H9 (cell line): ENCODE results near the gene FXYD2. TPM values are rescaled to one million over a fixed set of nuclear protein-coding genes. Genes with fewer than 3 reads are reported as not detected.

Experiments
- DNase-seq: peaks from one replicate; pipeline ENCODE4 v3.0.0-alpha.2; 2017
- H2AFZ ChIP-seq: one replicate; pipeline ENCODE4 v1.6.1; 2013; ENCODE audit warnings: mild to moderate bottlenecking, low read length, control low read depth, moderate library complexity
- H2AK5ac ChIP-seq: 2 replicates; pipeline ENCODE4 v1.6.1; 2013; ENCODE audit warnings: low read length, control low read depth, mixed read lengths; ENCODE audit not compliant: insufficient read length
- H2BK120ac ChIP-seq: one replicate; pipeline ENCODE4 v1.6.1; 2013; ENCODE audit warnings: low read depth, mild to moderate bottlenecking, low read length, control low read depth, inconsistent platforms; ENCODE audit not compliant: poor library complexity, severe bottlenecking
- H2BK12ac ChIP-seq: 2 replicates; pipeline ENCODE4 v1.6.1; 2013; ENCODE audit warnings: low read length, control low read depth, mixed read lengths, low read depth; ENCODE audit not compliant: insufficient read length
- H2BK15ac ChIP-seq: 2 replicates; pipeline ENCODE4 v1.6.1; 2013; ENCODE audit warnings: low read depth, low read length, control low read depth
- H2BK20ac ChIP-seq: one replicate; pipeline ENCODE4 v1.6.1; 2013; ENCODE audit warnings: low read depth, mild to moderate bottlenecking, low read length, control low read depth, inconsistent platforms; ENCODE audit not compliant: poor library complexity, severe bottlenecking
- H2BK5ac ChIP-seq: 2 replicates; pipeline ENCODE4 v1.6.1; 2013; ENCODE audit warnings: low read length, control low read depth, mixed read lengths; ENCODE audit not compliant: insufficient read length
- H3K14ac ChIP-seq: 2 replicates; pipeline ENCODE4 v1.6.1; 2013; ENCODE audit warnings: low read length, control low read depth; ENCODE audit not compliant: insufficient read depth
- H3K18ac ChIP-seq: 2 replicates; pipeline ENCODE4 v1.6.1; 2013; ENCODE audit warnings: low read depth, mild to moderate bottlenecking, mixed read lengths, low read length, control low read depth; ENCODE audit not compliant: insufficient read length
- H3K23ac ChIP-seq: 2 replicates; pipeline ENCODE4 v1.6.1; 2013; ENCODE audit warnings: low read length, control low read depth, mixed read lengths, low read depth; ENCODE audit not compliant: insufficient read length
- H3K23me2 ChIP-seq: 2 replicates; pipeline ENCODE4 v1.6.1; 2013; ENCODE audit warnings: low read depth, mild to moderate bottlenecking, mixed read lengths, low read length, control low read depth; ENCODE audit not compliant: insufficient read length, poor library complexity, severe bottlenecking
- H3K27ac ChIP-seq: 2 replicates; pipeline ENCODE4 v1.5.1; 2013; ENCODE audit warnings: low read length, control low read depth, mixed read lengths, low read depth; ENCODE audit not compliant: insufficient read length
- H3K27me3 ChIP-seq: 2 replicates; pipeline ENCODE4 v1.6.1; 2013; ENCODE audit warnings: low read length, control low read depth, inconsistent platforms; ENCODE audit not compliant: insufficient read depth
- H3K4ac ChIP-seq: 2 replicates; pipeline ENCODE4 v1.6.1; 2013; ENCODE audit warnings: low read depth, mild to moderate bottlenecking, control low read depth, inconsistent platforms, low read length, moderate library complexity
- H3K4me1 ChIP-seq: 2 replicates; pipeline ENCODE4 v1.6.1; 2013; ENCODE audit warnings: low read length, control low read depth, inconsistent platforms; ENCODE audit not compliant: insufficient read depth
- H3K4me2 ChIP-seq: 2 replicates; pipeline ENCODE4 v1.6.1; 2013; ENCODE audit warnings: low read length, control low read depth, mixed read lengths; ENCODE audit not compliant: insufficient read length, insufficient read depth
- H3K56ac ChIP-seq: 2 replicates; pipeline ENCODE4 v1.6.1; 2013; ENCODE audit warnings: low read depth, mild to moderate bottlenecking, mixed read lengths, low read length, control low read depth; ENCODE audit not compliant: insufficient read length
- H3K79me1 ChIP-seq: 2 replicates; pipeline ENCODE4 v1.6.1; 2013; ENCODE audit warnings: low read depth, mild to moderate bottlenecking, moderate library complexity, low read length, control low read depth, inconsistent platforms; ENCODE audit not compliant: insufficient read depth, poor library complexity, severe bottlenecking
- H3K79me2 ChIP-seq: 2 replicates; pipeline ENCODE4 v1.6.1; 2013; ENCODE audit warnings: low read length, control low read depth, inconsistent platforms; ENCODE audit not compliant: insufficient read depth
- H3K9ac ChIP-seq: 2 replicates; pipeline ENCODE4 v1.6.1; 2013; ENCODE audit warnings: low read length, control low read depth, mixed read lengths; ENCODE audit not compliant: insufficient read length; ENCODE audit errors: extremely low read depth
- H3K9me3 ChIP-seq: one replicate; pipeline ENCODE4 v1.6.1; 2013; ENCODE audit warnings: low read depth, low read length, inconsistent platforms; ENCODE audit not compliant: control insufficient read depth
- H3T11ph ChIP-seq: one replicate; pipeline ENCODE4 v1.6.1; 2013; ENCODE audit warnings: mild to moderate bottlenecking, low read length, control low read depth, inconsistent platforms
- H4K20me1 ChIP-seq: one replicate; pipeline ENCODE4 v1.6.1; 2013; ENCODE audit not compliant: control insufficient read depth, insufficient read length, insufficient read depth
- H4K5ac ChIP-seq: 2 replicates; pipeline ENCODE4 v1.6.1; 2013; ENCODE audit warnings: low read depth, mild to moderate bottlenecking, mixed read lengths, low read length, control low read depth; ENCODE audit not compliant: insufficient read length
- H4K8ac ChIP-seq: replicated peaks from 2 replicates; pipeline ENCODE4 v1.6.1; 2013; ENCODE audit warnings: low read length, control low read depth, mixed read lengths, low read depth; ENCODE audit not compliant: insufficient read length
- H4K91ac ChIP-seq: 2 replicates; pipeline ENCODE4 v1.6.1; 2013; ENCODE audit warnings: low read depth, mild to moderate bottlenecking, moderate library complexity, mixed read lengths, low read length, control low read depth; ENCODE audit not compliant: insufficient read length
- H3K27ac Mint-ChIP-seq, 3 experiments: 2 replicates in 2 of 3; 3 replicates in 1 of 3; pipeline ENCODE4 v1.8.0; 2020 to 2021; ENCODE audit warnings: mixed read lengths in 3 of 3, mild to moderate bottlenecking in 1 of 3, moderate library complexity in 1 of 3
- H3K27me3 Mint-ChIP-seq: 2 replicates; pipeline ENCODE4 v1.8.0; 2021; ENCODE audit warnings: low read depth, mild to moderate bottlenecking, moderate library complexity, mixed read lengths
- H3K36me3 Mint-ChIP-seq, 3 experiments: 2 replicates in 2 of 3; 3 replicates in 1 of 3; pipeline ENCODE4 v1.8.0; 2020 to 2021; ENCODE audit warnings: low read depth in 3 of 3, mixed read lengths in 3 of 3; ENCODE audit not compliant: insufficient read depth in 1 of 3
- H3K4me1 Mint-ChIP-seq, 2 experiments: 2 replicates each; pipeline ENCODE4 v1.8.0; 2020; ENCODE audit warnings: mixed read lengths in 2 of 2
- H3K4me3 Mint-ChIP-seq, 2 experiments: 2 replicates in 1 of 2; 3 replicates in 1 of 2; pipeline ENCODE4 v1.8.0; 2020 to 2021; ENCODE audit warnings: mild to moderate bottlenecking in 2 of 2, mixed read lengths in 2 of 2, moderate library complexity in 1 of 2
- H3K9me3 Mint-ChIP-seq, 2 experiments: 2 replicates in 1 of 2; 3 replicates in 1 of 2; pipeline ENCODE4 v1.8.0; 2020; ENCODE audit warnings: mild to moderate bottlenecking in 2 of 2, mixed read lengths in 2 of 2, moderate library complexity in 1 of 2
- CTCF ChIP-seq: fragments of 200-600 bp; sonication (generic); conservative IDR thresholded peaks from 3 replicates; pipeline ENCODE4 v1.8.0; 2021; ENCODE audit warnings: antibody characterized with exemption, mild to moderate bottlenecking
- WGBS: extraction: QIAGEN DNeasy Blood & Tissue Kit; methylation state at CpG from one replicate; pipeline ENCODE4 v1.1.7; 2013; ENCODE audit warnings: missing lambda C conversion rate, low lambda C conversion rate, mixed read lengths; ENCODE audit not compliant: insufficient read length; ENCODE audit errors: extremely low coverage; 5-methylcytosine and 5-hydroxymethylcytosine counted together
- total RNA-seq: library from RNA; stranded (reverse); gene quantifications from 2 replicates; pipeline ENCODE4 v1.2.1, GENCODE V29; 2021

FXYD2 gene
- total RNA-seq, 1 experiment from 2014 or later: 0.79 TPM

- Histone ChIP-seq H2AFZ (no peak overlapping the region), H3K9me3 (no peaks in the 10 kb centered on the region), H3K27me3 (no peaks in the 10 kb centered on the region), H3K79me2 (no peaks in the 10 kb centered on the region), H2AK5ac (no peak overlapping the region), H4K91ac (no peak overlapping the region), H3T11ph (no peak overlapping the region), H3K23me2 (no peaks in the 10 kb centered on the region), H3K23ac (no peak overlapping the region), H3K9ac (no peak overlapping the region), H3K56ac (no peak overlapping the region), H2BK20ac (no peak overlapping the region), H4K20me1 (peaks cover 2% of the 10 kb centered on the region), H3K14ac (no peak overlapping the region), H4K8ac (no peak overlapping the region), H3K4ac (no peak overlapping the region), H2BK120ac (no peak overlapping the region), H2BK15ac (no peak overlapping the region; the same call in 1 of the 2 replicates), H4K5ac (no peak overlapping the region), H3K79me1 (no peaks in the 10 kb centered on the region), H3K27ac (no peak overlapping the region), H2BK12ac (no peak overlapping the region), H3K4me2 (no peak overlapping the region), H2BK5ac (no peak overlapping the region), H3K18ac (no peak overlapping the region), H3K4me1 (no peaks in the 10 kb centered on the region)
- peaks cover 0 to 10% (median 0%) of the 10 kb centered on the region in 3 experiments; a peak in 2 of 7 replicates for H3K36me3 Mint-ChIP-seq
- no CpG with 5 or more reads among the region's 7 CpGs for WGBS
- H3K4me3 Mint-ChIP-seq: no peak overlapping the region
- H3K4me1 Mint-ChIP-seq: peaks cover 13 to 14% of the 10 kb centered on the region in 2 experiments
- no peak overlapping the region for H3K27ac Mint-ChIP-seq
- H3K9me3 Mint-ChIP-seq: no peaks in the 10 kb centered on the region
- no peak for TF ChIP-seq CTCF
- no peak for DNase-seq
- peaks cover 4% of the 10 kb centered on the region for H3K27me3 Mint-ChIP-seq
These were observed 17.0 kb upstream of the FXYD2 start for GRCh38 chr11:117841551-117842031.
